ENCODE results near the gene WSCD2. TPM values are rescaled to one million over a fixed set of nuclear protein-coding genes. Genes with fewer than 3 reads are reported as not detected.

WSCD2 gene
- total and polyA plus RNA-seq, 2 of the 4 experiments (the other 2 are of a cell fraction), result not detected

GRCh38 chr12:108101605-108102175 is 27.4 kb upstream of the WSCD2 start:
- no peaks in the 10 kb centered on the region for H3K36me3 ChIP-seq (ENCODE audit: control insufficient read depth, insufficient read depth, low read length)
- no peak for ATAC-seq (ENCODE audit: low read depth)
- no peak overlapping the region for H2AFZ ChIP-seq (replicated peaks; ENCODE audit: low read length, poor library complexity)
- intact Hi-C loops (cut with micrococcal nuclease) (no loop called here), dilution Hi-C loops (cut with HindIII; ENCODE audit: low sequenced_read_pairs, unreplicated experiment) (no loop called here), in situ Hi-C loops (cut with MboI; ENCODE audit: low sequenced_read_pairs) (no loop called here)
- POLR2A ChIA-PET (ENCODE audit: unreplicated experiment), result no interaction called here
- H2BK20ac ChIP-seq (ENCODE audit: low read depth, low read length), result no peak overlapping the region
- no peak overlapping the region for H4K5ac ChIP-seq (ENCODE audit: low read depth, low read length)
- H3K18ac ChIP-seq (ENCODE audit: low read depth, low read length), result no peak overlapping the region
- H3K79me1 ChIP-seq (ENCODE audit: low read depth in 1 of 2, low read length in 2 of 2), result no peaks in the 10 kb centered on the region
- H3K4me2 ChIP-seq (ENCODE audit: low read depth, low read length), result no peak overlapping the region
- no peaks in the 10 kb centered on the region for H3K27me3 ChIP-seq (ENCODE audit: control insufficient read depth, insufficient read depth, low read length)
- H3K9me3 ChIP-seq (ENCODE audit: control insufficient read depth, insufficient read depth, low read length), result no peaks in the 10 kb centered on the region
- no peak overlapping the region for H2BK120ac ChIP-seq (ENCODE audit: low read depth, low read length)
- H3K4me1 ChIP-seq (ENCODE audit: control insufficient read depth, insufficient read depth, low read length), result no peaks in the 10 kb centered on the region
- no peak overlapping the region for H3K4ac ChIP-seq (ENCODE audit: low read depth, low read length)
- H2AK9ac ChIP-seq (replicated peaks; ENCODE audit: low read depth, low read length, poor library complexity), result no peak overlapping the region
- no peak overlapping the region for H2AK5ac ChIP-seq (ENCODE audit: low read depth, low read length)
- H3K9me1 ChIP-seq (ENCODE audit: insufficient read depth, low read length), result no peaks in the 10 kb centered on the region
- H3K4me3 ChIP-seq (ENCODE audit: insufficient read depth, low read depth, low read length), result no peak overlapping the region
- no peak for TF ChIP-seq MAFK (IDR thresholded peaks at IDR 0.05; ENCODE audit: low read depth, low read length)
- no peak for TF ChIP-seq SMC3 (IDR thresholded peaks at IDR 0.05; ENCODE audit: low read depth, low read length)
- TF ChIP-seq NFE2L2 (IDR thresholded peaks at IDR 0.05; ENCODE audit: low read depth, low read length), result no peak
- no peak for TF ChIP-seq USF2 (IDR thresholded peaks at IDR 0.05; ENCODE audit: low read depth, low read length)
- no peak for TF ChIP-seq RFX5 (IDR thresholded peaks at IDR 0.05; ENCODE audit: low read depth, low read length)
- TF ChIP-seq, protein P1, sequence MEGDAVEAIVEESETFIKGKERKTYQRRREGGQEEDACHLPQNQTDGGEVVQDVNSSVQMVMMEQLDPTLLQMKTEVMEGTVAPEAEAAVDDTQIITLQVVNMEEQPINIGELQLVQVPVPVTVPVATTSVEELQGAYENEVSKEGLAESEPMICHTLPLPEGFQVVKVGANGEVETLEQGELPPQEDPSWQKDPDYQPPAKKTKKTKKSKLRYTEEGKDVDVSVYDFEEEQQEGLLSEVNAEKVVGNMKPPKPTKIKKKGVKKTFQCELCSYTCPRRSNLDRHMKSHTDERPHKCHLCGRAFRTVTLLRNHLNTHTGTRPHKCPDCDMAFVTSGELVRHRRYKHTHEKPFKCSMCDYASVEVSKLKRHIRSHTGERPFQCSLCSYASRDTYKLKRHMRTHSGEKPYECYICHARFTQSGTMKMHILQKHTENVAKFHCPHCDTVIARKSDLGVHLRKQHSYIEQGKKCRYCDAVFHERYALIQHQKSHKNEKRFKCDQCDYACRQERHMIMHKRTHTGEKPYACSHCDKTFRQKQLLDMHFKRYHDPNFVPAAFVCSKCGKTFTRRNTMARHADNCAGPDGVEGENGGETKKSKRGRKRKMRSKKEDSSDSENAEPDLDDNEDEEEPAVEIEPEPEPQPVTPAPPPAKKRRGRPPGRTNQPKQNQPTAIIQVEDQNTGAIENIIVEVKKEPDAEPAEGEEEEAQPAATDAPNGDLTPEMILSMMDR (conservative IDR thresholded peaks at IDR 0.05; ENCODE audit: low read depth, low read length), result no peak
- no peak for TF ChIP-seq FOS (IDR thresholded peaks at IDR 0.05; ENCODE audit: low read depth, low read length)
- no peak for TF ChIP-seq RAD21 (IDR thresholded peaks at IDR 0.05; ENCODE audit: low read length)
- TF ChIP-seq MXI1 (IDR thresholded peaks at IDR 0.05; ENCODE audit: borderline replicate concordance, low read depth, low read length), result no peak
- TF ChIP-seq, protein P2, sequence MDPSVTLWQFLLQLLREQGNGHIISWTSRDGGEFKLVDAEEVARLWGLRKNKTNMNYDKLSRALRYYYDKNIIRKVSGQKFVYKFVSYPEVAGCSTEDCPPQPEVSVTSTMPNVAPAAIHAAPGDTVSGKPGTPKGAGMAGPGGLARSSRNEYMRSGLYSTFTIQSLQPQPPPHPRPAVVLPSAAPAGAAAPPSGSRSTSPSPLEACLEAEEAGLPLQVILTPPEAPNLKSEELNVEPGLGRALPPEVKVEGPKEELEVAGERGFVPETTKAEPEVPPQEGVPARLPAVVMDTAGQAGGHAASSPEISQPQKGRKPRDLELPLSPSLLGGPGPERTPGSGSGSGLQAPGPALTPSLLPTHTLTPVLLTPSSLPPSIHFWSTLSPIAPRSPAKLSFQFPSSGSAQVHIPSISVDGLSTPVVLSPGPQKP (IDR thresholded peaks at IDR 0.05; ENCODE audit: borderline replicate concordance, low read depth, low read length), result no peak
- no peak for TF ChIP-seq CEBPB (IDR thresholded peaks at IDR 0.05; ENCODE audit: low read depth, low read length)
- TF ChIP-seq RCOR1 (IDR thresholded peaks at IDR 0.05; ENCODE audit: insufficient replicate concordance, low read length), result no peak
- H4K91ac ChIP-seq (ENCODE audit: insufficient read depth, low read depth, low read length), result no peak overlapping the region
- no peak overlapping the region for H3K56ac ChIP-seq (ENCODE audit: extremely low read depth, insufficient read depth, low read length)
- no peak overlapping the region for H3K23ac ChIP-seq (ENCODE audit: low read depth, low read length)
- H4K20me1 ChIP-seq (ENCODE audit: insufficient read depth, low read length), result no peaks in the 10 kb centered on the region
- no peak overlapping the region for H2BK5ac ChIP-seq (ENCODE audit: low read depth, low read length, poor library complexity, severe bottlenecking)
- H2BK15ac ChIP-seq (ENCODE audit: low read depth, low read length), result no peak overlapping the region
- CTCF ChIA-PET, result no interaction called here
- no CpG with 5 or more reads among the region's 3 CpGs for WGBS, 2 experiments (ENCODE audit: extremely low coverage in 2 of 2, insufficient read length in 1 of 2)
- no peak overlapping the region for H3K27ac ChIP-seq (ENCODE audit: insufficient read depth, low read length)
- no TSS peak for BruUV-seq (replicated peaks)
- H3K14ac ChIP-seq (replicated peaks; ENCODE audit: low read depth, low read length), result no peak overlapping the region
- H3K9ac ChIP-seq (ENCODE audit: low read depth, low read length), result no peak overlapping the region
- no peak for DNase-seq
- H4K8ac ChIP-seq (ENCODE audit: low read depth in 2 of 2, low read length in 2 of 2), result no peak overlapping the region

All from IMR-90 (cell line).